Cerebellar cortex (tissue), 1 donor: ENCODE measurements around the gene SLCO2B1.

Experiments
- DNase-seq: peaks from one replicate; pipeline ENCODE4 v3.0.0-alpha.2; 2015; ENCODE audit warnings: low spot score

Gene SLCO2B1

DNA sequence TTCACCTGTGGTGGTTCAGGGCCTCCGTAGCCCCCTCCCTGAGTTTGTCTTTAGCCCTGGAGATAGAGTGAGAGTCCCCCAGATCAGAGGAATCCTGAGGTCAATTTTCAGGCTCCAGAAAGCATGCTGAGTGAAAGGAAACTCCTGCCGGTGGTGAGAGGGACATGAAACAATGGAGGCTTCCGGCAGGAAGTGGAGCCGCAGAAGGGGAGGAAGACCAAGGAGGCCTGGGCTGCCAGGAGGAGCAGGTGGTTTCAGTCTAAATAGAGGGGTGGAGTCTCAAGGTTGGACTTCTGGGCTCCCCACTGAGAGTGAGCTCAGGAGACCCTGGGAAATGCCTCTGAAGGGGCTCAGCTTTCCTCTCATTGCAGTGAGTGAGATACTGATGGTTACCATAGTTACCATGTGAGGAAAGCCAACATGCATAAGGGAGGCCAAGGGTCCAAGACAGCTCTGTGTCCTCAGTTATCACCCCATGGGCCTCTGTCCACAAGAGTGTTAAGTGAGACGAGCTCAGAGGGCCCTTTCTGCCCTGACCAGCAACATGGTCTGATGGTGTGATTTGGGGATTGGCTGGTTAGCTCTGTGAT is 10.7 kb downstream of the SLCO2B1 start:
- no peak for DNase-seq

DNA sequence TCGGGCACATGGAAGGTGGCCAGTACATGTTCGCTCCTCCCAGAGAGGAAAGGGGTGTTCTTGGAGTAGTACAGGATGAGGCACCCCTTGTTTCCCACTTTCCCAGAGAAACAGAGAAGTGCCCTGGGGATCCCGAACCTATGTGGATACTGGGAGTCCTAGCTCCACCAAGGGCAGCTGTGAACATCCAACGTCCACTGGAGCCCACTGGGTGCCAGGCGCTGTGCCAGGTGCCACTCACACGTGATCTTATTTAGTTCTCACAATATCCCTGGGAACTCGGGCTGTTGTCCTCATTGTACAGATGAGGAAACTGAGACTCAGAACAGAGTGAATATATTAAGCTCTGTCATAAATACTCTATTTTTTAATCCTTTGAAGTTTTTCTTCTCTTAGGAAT is 12.0 kb downstream of the SLCO2B1 start:
- DNase-seq: no peak

GRCh38 chr11:75163921-75164849 is 13.3 kb downstream of the SLCO2B1 start:
- no peak for DNase-seq

DNA sequence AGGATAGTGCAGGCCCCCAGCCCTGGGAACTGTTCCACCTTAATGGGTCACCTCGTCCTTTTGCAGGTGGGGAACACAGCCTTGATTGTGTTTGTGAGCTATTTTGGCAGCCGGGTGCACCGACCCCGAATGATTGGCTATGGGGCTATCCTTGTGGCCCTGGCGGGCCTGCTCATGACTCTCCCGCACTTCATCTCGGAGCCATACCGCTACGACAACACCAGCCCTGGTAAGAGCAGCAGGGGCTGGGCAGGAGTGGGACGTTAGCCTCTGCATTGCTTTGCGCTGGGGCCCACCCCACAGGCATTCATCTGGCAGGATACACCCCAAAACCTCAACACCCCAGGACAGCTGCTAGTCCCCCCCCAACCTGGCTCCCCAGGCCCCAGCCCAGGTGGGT is 14.8 kb downstream of the SLCO2B1 start:
- DNase-seq: no peak

DNA sequence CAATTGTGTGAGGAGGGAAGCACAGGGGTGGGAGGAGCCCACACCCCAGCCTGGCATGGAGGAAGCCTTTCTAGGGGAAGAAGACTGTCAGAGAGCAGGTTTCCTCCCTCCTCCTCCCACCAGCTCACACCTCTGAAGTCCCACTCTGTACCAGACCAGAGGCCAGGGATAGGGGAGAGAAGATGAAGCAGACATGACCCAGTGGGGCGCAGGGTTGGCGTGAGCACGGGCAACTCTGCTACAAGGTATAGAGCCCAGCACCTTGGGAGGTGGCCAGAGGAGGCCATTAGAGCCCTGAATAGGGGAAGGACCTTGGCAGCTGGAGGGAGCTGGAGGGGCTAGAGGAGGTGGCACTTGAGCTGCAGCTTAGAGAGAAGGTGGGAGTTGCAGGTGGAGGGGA is 15.9 kb downstream of the SLCO2B1 start:
- DNase-seq: no peak

DNA sequence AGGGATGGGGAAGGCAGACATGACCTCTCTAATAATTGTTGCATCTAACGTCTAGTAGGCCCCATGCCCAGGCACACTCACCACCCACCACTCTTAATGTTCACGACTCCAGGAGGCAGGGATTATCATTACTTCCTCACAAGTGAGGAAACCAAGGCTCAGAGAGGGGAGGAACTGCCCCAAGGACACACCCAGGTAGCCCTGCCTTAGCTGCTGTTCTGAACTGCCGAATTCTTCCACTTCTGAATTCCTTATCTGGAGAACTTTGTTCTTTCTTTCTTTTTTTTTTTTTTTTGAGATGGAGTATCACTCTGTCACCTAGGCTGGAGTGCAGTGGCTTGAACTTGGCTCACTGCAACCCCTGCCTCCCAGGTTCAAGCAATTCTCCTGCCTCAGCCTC is 16.7 kb downstream of the SLCO2B1 start:
- DNase-seq: no peak

- no peak for DNase-seq
These were observed 18.4 kb downstream of the SLCO2B1 start for GRCh38 chr11:75169101-75169885.

GRCh38 chr11:75170516-75171201 is 19.8 kb downstream of the SLCO2B1 start:
- no peak for DNase-seq

GRCh38 chr11:75173336-75173735 is 22.4 kb downstream of the SLCO2B1 start:
- DNase-seq: no peak

DNA sequence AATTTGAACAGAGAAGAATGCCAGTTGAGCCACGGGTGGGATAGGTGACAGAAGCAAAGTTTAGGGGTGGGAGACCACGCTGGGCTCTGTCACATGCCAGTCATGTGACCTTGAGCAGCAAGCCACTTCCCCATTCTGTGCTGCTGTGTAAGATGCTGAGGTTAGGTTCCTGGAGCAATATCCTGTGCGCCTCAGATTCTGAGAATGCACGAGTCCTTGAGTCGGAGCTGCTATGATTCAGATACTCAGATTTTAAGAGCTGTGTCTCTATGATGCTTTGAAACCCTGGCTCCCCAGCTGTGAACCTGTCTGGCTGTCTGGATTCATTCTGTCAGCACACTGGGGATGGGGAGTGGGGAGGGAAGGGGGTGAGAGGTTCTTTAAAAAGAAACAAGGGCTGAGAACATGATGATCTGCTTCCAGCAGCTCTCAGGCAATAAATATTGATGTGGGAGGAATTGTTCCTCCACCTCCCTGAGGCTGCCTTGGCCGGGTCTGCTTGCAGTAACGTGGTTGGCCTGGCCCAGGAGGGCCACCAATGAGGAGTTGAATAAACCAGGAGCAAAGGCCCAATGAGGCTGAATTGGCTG is 24.0 kb downstream of the SLCO2B1 start:
- DNase-seq: no peak

DNA sequence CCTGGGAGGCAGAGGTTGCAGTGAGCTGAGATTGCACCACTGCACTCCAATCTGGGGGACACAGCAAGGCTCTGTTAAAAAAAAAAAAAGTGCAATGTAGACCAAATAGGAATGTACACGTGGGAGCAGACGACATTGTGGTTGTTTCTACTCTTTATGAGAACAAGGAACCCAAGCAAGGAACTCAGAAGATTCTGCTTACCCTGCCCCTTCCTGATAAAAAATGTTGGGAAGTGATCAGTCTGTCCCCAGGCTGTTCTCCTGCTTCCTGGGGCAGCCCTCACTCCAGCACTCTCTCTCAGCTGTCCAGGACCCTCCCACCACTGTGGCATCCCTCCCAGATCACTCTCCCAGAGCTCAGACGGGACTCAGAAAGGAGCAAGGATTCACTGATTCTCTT is 31.8 kb downstream of the SLCO2B1 start:
- no peak for DNase-seq

DNA sequence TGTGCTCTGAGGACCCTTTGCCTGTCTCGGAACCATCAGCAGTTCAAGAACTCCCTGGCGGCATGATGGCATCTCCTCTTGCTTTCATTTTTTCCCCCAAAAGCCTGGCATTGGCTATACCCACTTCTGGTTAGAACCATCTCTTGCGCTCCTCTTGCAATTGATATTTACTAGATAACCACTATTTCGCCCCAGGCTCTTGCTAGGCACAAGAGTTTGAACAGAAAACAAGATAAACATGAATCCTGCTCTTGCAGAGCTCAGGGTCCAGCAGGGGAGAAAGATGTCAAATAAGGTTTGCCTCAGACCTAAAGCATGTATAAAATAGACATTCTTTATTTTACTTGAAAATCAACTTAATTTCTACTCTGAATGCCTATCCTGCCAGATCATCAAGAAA is 33.1 kb downstream of the SLCO2B1 start:
- DNase-seq: no peak

DNA sequence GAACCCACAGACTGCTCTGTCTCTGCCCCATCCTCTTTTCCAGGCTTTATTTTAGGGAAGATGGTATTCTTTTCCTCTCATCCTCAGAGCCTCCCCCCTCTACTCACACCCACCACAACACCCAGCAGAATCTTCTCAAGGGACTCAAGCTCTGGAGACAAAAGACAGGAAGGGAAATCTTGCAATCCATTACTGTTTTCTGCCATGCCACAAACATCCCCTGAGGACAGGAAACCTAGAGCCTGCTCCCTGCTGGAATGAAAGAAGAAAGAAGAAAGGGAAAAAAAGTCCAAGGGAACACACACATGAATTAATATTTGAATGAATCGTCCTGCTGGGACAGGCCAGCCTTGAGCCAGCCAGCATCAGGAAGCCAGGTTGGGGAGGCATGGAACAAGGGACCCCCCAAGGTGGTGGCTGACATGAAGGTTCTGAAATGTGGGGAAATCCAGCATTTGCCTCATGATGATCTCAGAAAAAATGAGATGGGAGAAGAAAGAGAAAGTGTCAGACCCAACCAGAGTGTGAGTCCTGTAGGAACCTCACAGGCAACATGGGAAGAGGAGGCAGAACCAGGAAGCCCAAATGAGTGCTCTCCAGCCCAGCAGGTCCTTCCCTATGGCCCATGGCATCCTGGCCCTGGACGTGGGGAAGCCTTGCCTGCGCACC is 34.0 kb downstream of the SLCO2B1 start:
- DNase-seq: no peak

DNA sequence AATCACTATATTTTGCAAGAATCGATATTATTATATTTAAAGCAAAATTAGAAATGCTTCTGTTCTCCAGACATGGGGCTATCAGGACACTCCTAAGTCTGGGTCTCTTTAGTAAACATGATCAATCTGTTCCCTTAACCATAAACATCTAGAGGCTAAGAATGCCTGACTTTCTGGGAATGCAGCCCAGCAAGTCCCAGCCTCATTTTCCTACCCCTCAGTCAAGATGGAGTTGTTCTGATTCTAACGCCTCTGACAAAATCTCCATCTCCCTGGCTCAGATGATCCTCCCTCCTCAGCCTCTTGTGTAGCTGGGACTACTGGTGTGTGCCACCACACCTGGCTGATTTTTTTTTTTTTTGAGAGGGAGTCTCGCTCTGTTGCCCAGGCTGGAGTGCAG is 35.0 kb downstream of the SLCO2B1 start:
- no peak for DNase-seq

GRCh38 chr11:75186999-75187398 is 36.1 kb downstream of the SLCO2B1 start:
- DNase-seq: no peak

DNA sequence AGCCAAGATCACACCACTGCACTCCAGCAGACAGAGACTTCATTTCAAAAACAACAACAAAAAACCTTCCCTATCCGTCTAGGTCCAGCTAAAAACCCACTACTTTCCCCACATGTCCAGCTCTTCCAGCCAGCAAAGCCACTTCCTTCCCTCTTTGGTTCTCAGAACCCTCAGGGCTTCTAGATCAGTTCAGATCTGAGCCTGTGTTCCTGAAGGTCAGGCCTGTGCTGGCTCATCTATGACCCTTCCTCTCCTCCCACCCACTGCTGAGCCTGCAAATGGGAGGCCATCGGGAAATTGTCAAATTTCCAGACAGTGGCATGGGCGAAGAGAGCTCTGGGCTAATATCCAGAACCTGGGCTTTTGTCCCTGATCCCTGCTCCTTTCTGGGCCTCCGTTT is 37.8 kb downstream of the SLCO2B1 start:
- DNase-seq: no peak

DNA sequence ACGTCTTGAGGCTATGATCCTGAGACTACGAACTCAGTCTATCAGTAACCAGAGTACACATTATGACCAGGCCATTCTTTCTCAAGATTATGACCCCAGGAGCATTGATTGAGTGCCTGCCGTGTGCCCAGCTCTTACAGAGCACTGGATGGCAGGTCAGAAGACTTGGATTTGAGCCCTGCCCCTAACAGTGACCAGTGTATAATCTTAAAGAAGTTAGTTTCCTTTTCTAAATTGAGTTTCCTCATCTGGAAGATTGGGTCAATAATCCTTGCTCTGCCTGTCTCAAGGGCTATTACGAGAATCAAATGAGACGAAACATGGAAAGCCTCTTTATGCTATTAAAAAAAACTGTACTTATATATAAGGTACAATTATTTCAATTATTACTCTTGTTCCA is 38.2 kb downstream of the SLCO2B1 start:
- DNase-seq: no peak

- DNase-seq: no peak
These were observed 39.0 kb downstream of the SLCO2B1 start for GRCh38 chr11:75189911-75190310.

DNA sequence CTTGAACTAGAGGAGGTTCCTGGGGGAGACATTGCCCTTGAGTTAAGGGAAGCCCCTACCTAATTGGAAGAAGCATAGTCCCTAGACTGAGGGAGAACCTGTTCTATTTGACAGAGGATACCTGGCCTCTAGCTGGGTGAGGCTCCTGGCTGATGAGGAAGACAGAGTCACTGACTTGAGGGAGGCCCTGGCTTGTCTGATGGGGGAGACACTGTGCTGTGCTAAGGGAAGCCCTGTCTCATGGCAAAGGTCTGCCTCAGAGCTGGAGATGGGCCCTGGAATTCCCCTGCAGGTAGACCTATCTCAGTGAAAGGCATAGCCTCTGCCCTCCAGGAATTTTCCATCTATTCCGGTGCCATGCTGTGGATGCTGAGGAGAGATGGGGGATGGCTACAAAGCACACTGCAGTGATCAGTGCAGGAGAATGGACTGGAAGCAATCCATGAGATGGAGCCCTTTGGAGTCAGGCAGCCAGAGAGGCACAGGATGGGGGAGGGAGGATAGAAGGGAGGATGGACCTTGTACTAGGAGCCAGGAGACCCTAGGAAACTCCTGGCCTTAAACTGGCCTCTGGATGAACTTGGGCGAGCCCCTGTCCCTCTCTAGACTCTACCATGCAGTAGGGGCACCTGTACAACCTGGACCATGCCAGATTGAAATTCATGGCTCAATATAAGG is 39.9 kb downstream of the SLCO2B1 start:
- no peak for DNase-seq

- no peak for DNase-seq
These were observed 40.4 kb downstream of the SLCO2B1 start for GRCh38 chr11:75191330-75191717.

GRCh38 chr11:75193271-75193670 is 42.4 kb downstream of the SLCO2B1 start:
- no peak for DNase-seq
